PC-9 (cell line): ENCODE results near the gene CDADC1. TPM values are rescaled to one million over a fixed set of nuclear protein-coding genes. Genes with fewer than 3 reads are reported as not detected.

ENCODE experiments used
- BruUV-seq: library from RNA; stranded (reverse); fragments of 400-500 nt; replicated peaks from 2 replicates; lab custom pipeline; 2021; lab: Mats Ljungman, UMichigan
- CTCF ChIA-PET: fragments of 300-600 bp; sonication (Branson Sonifier 250); formaldehyde crosslinking; loops from one replicate; lab custom pipeline; 2022; ENCODE audit warnings: antibody characterized with exemption; lab: Charles Lee
- POLR2A ChIA-PET: fragments of 300-600 bp; sonication (Branson Sonifier 250); formaldehyde crosslinking; loops from one replicate; lab custom pipeline; 2022; ENCODE audit warnings: antibody characterized with exemption; ENCODE audit not compliant: unreplicated experiment; lab: Charles Lee
- DNase-seq, 2 experiments: peaks; one replicate each; pipeline versions ENCODE4 v3.0.0 to v3.0.0-alpha.2; 2015 to 2022; ENCODE audit warnings: mixed read lengths in 1 of 2
- H2AFZ ChIP-seq: fragments of 200-600 bp; sonication (generic); 2 replicates; pipeline ENCODE4 v1.8.1; 2017; ENCODE audit warnings: antibody characterized with exemption
- H3F3A ChIP-seq: fragments of 200-600 bp; sonication (generic); 2 replicates; pipeline ENCODE4 v1.8.1; 2017; ENCODE audit warnings: antibody characterized with exemption, mild to moderate bottlenecking, low read depth; ENCODE audit not compliant: insufficient read depth
- H3K27ac ChIP-seq: fragments of 200-600 bp; sonication (generic); 2 replicates; pipeline ENCODE4 v1.6.1; 2016; ENCODE audit warnings: mixed run types
- H3K27me3 ChIP-seq: fragments of 200-600 bp; sonication (generic); 2 replicates; pipeline ENCODE4 v1.6.1; 2016; ENCODE audit warnings: low read depth, mixed run types; ENCODE audit not compliant: insufficient read depth
- H3K36me3 ChIP-seq: fragments of 200-600 bp; sonication (generic); 2 replicates; pipeline ENCODE4 v1.6.1; 2016; ENCODE audit warnings: low read depth, mixed run types
- H3K4me1 ChIP-seq: fragments of 200-600 bp; sonication (generic); replicated peaks from 2 replicates; pipeline ENCODE4 v1.6.1; 2016; ENCODE audit warnings: mixed run types; ENCODE audit not compliant: insufficient read depth
- H3K4me2 ChIP-seq: fragments of 200-600 bp; sonication (generic); 2 replicates; pipeline ENCODE4 v1.6.1; 2017; ENCODE audit warnings: mixed run types
- H3K4me3 ChIP-seq: fragments of 200-600 bp; sonication (generic); 2 replicates; pipeline ENCODE4 v1.6.1; 2016; ENCODE audit warnings: mixed run types
- H3K79me2 ChIP-seq: fragments of 200-600 bp; sonication (generic); 2 replicates; pipeline ENCODE4 v1.6.1; 2017; ENCODE audit warnings: low read depth, mixed run types
- H3K9me2 ChIP-seq: fragments of 200-600 bp; sonication (generic); 2 replicates; pipeline ENCODE4 v1.8.1; 2017; ENCODE audit warnings: mild to moderate bottlenecking; ENCODE audit not compliant: insufficient read depth
- H3K9me3 ChIP-seq: fragments of 200-600 bp; sonication (generic); 2 replicates; pipeline ENCODE4 v1.8.1; 2016; ENCODE audit warnings: low read depth; ENCODE audit not compliant: insufficient read depth
- H4K20me1 ChIP-seq: fragments of 200-600 bp; sonication (generic); 2 replicates; pipeline ENCODE4 v1.8.1; 2017; ENCODE audit not compliant: insufficient read depth
- CTCF ChIP-seq: fragments of 200-600 bp; sonication (generic); conservative IDR thresholded peaks from 2 replicates; pipeline ENCODE4 v1.6.1; 2017; ENCODE audit warnings: mixed run types, antibody characterized with exemption, mild to moderate bottlenecking, moderate library complexity
- EZH2 ChIP-seq: fragments of 200-600 bp; sonication (generic); IDR thresholded peaks from 2 replicates; pipeline ENCODE4 v1.8.0; 2017; ENCODE audit warnings: antibody characterized with exemption, low read depth
- intact Hi-C: fragments of 100-400 bp; cut with micrococcal nuclease; formaldehyde crosslinking; loops from one replicate; pipeline ENCODE4 v1.10.0; 2022; ENCODE audit not compliant: unreplicated experiment
- total RNA-seq: library from RNA; stranded (reverse); gene quantifications from 2 replicates; pipeline ENCODE4 v1.2.3, GENCODE V29; 2021

CDADC1 gene
- total RNA-seq, 1 experiment from 2014 or later = 12.4 TPM

- no peak overlapping the region for H3K4me3 ChIP-seq
- BruUV-seq = no TSS peak
- H3K36me3 ChIP-seq = no peaks in the 10 kb centered on the region
- H3K4me2 ChIP-seq = no peak overlapping the region
- H4K20me1 ChIP-seq = no peaks in the 10 kb centered on the region
- intact Hi-C loops = no loop called here
- H3K9me2 ChIP-seq = no peaks in the 10 kb centered on the region
- no peak overlapping the region for H2AFZ ChIP-seq
- no peaks in the 10 kb centered on the region for H3K9me3 ChIP-seq
- H3K27me3 ChIP-seq = peaks cover 58% of the 10 kb centered on the region
- H3F3A ChIP-seq = 0 out of 2 replicates have a peak, but pooled peaks cover 11% of the 10 kb centered on the region
- no peak for DNase-seq
- H3K27ac ChIP-seq = no peak overlapping the region
- peaks cover 8% of the 10 kb centered on the region; the same call in 1 of the 2 replicates for H3K4me1 ChIP-seq
- CTCF ChIA-PET = no interaction called here
- H3K79me2 ChIP-seq = no peaks in the 10 kb centered on the region
- TF ChIP-seq EZH2 = no peak
- no peak for TF ChIP-seq CTCF
- POLR2A ChIA-PET = no interaction called here
Measured at GRCh38 chr13:49241296-49241695, 6.4 kb upstream of the CDADC1 start.

DNA sequence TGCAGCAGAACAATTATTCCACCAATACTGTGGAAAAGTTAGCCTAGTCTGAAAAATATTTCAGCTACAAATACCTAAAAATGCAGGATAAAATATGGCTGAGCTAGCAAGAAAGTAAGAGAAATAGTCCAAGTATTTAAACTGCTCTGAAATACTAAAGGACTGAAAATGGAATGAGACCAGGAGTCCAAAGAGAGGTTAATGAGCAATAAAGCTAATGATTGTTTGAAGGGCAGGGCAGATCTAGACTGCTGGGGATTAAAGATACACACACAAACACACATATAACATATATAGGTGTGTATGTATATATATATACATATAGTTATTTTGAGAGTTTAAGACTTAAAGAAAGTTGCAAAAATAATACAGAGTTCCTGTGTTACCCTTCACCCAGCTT is 2.6 kb upstream of the CDADC1 start:
- no peak overlapping the region for H2AFZ ChIP-seq
- no peaks in the 10 kb centered on the region for H4K20me1 ChIP-seq
- no peak overlapping the region for H3K27ac ChIP-seq
- H3K9me3 ChIP-seq = no peaks in the 10 kb centered on the region
- POLR2A ChIA-PET = interaction anchor here (0.6 kb wide), 2 partner anchors 29 to 879 kb away, joined by 3 to 4 read pairs; no protein-coding TSS in a partner anchor
- H3K9me2 ChIP-seq = no peaks in the 10 kb centered on the region
- peaks cover 4% of the 10 kb centered on the region; the same call in 1 of the 2 replicates for H3K79me2 ChIP-seq
- intact Hi-C loops = loop anchor here (5.0 kb wide), 2 partner anchors 197 to 268 kb away; partner anchors contain the start of genes CAB39L, FNDC3A and SETDB2
- peaks cover 53% of the 10 kb centered on the region for H3K27me3 ChIP-seq
- peaks cover 13% of the 10 kb centered on the region for H3K4me1 ChIP-seq
- TF ChIP-seq CTCF (no peak), EZH2 (no peak)
- BruUV-seq = no TSS peak
- CTCF ChIA-PET = no interaction called here
- DNase-seq = no peak
- H3K4me3 ChIP-seq = no peak overlapping the region
- 0 out of 2 replicates have a peak, but pooled peaks cover 2% of the 10 kb centered on the region for H3F3A ChIP-seq
- H3K36me3 ChIP-seq = no peaks in the 10 kb centered on the region
- no peak overlapping the region for H3K4me2 ChIP-seq

GRCh38 chr13:49246850-49247642 is 679 bp upstream of the CDADC1 start:
- no peaks in the 10 kb centered on the region for H3K9me3 ChIP-seq
- H4K20me1 ChIP-seq = no peaks in the 10 kb centered on the region
- peaks cover 37% of the 10 kb centered on the region for H3K27me3 ChIP-seq
- CTCF ChIA-PET = no interaction called here
- intact Hi-C loops = loop anchor here (5.0 kb wide), 2 partner anchors 195 to 270 kb away; partner anchors contain the start of genes CAB39L, FNDC3A and SETDB2
- H3K36me3 ChIP-seq = no peaks in the 10 kb centered on the region
- peak overlapping the region; percentile 76 for H3K4me3 ChIP-seq
- peaks cover 4% of the 10 kb centered on the region; the same call in 1 of the 2 replicates for H3K79me2 ChIP-seq
- H3K9me2 ChIP-seq = no peaks in the 10 kb centered on the region
- H3K4me2 ChIP-seq = peak overlapping the region; percentile 89
- peak overlapping the region; percentile 94 for H2AFZ ChIP-seq
- DNase-seq = no peak
- TSS peak; percentile 86 for BruUV-seq
- POLR2A ChIA-PET = interaction anchor here (0.6 to 0.9 kb wide), 3 partner anchors 134 to 219 kb away, joined by 3 to 6 read pairs (median 3); no protein-coding TSS in a partner anchor
- H3K4me1 ChIP-seq = peaks cover 13% of the 10 kb centered on the region
- no peak for TF ChIP-seq CTCF
- no peak for TF ChIP-seq EZH2
- H3F3A ChIP-seq = 0 out of 2 replicates have a peak, but pooled peaks cover 2% of the 10 kb centered on the region
- no peak overlapping the region for H3K27ac ChIP-seq
